ENCODE measurements around the gene CDKN2D.

CDKN2D gene

GRCh38 chr19:10516671-10517286 lies 52.0 kb downstream of the CDKN2D start:
- no peaks in the 10 kb centered on the region for H3K36me3 Mint-ChIP-seq (ENCODE audit: low read depth)
- H3K27ac Mint-ChIP-seq: no peak overlapping the region
- H3K9me3 Mint-ChIP-seq: no peaks in the 10 kb centered on the region
- H3K4me1 Mint-ChIP-seq (ENCODE audit: low read depth): peaks cover 47% of the 10 kb centered on the region
- intact Hi-C loops (cut with micrococcal nuclease): no loop called here
- peak overlapping the region; percentile 30 for H3K4me3 Mint-ChIP-seq
- peaks cover 79% of the 10 kb centered on the region for H3K27me3 Mint-ChIP-seq
